Astrocyte (in vitro differentiated cells and primary cell): ENCODE results near the gene SCGB1C1. TPM values are rescaled to one million over a fixed set of nuclear protein-coding genes. Genes with fewer than 3 reads are reported as not detected.
"Not testable (repeated sequence)": the region's sequence is repeated elsewhere in the genome, so short reads cannot be mapped to it uniquely, and the experiment has no call there.

Experiments
- DNase-seq: peaks from one replicate; pipeline ENCODE4 v3.0.0-alpha.2; 2010; ENCODE audit warnings: low read depth
- FAIRE-seq: peaks from 2 replicates; lab custom pipeline; 2011; peaks lifted over from hg19 to GRCh38; lab: Jason Lieb, UNC
- H2AFZ ChIP-seq: 2 replicates; pipeline ENCODE4 v1.6.0; 2012; ENCODE audit warnings: low read depth, low read length, inconsistent platforms
- H3K27ac ChIP-seq: 2 replicates; pipeline ENCODE4 v1.5.1; 2011; ENCODE audit warnings: low read depth, low read length, inconsistent platforms
- H3K27me3 ChIP-seq: 2 replicates; pipeline ENCODE4 v1.6.0; 2011; ENCODE audit warnings: low read length, inconsistent platforms; ENCODE audit not compliant: insufficient read depth
- H3K36me3 ChIP-seq: 2 replicates; pipeline ENCODE4 v1.5.1; 2011; ENCODE audit warnings: low read length, inconsistent platforms; ENCODE audit not compliant: insufficient read depth
- H3K4me1 ChIP-seq: 2 replicates; pipeline ENCODE4 v1.5.1; 2011; ENCODE audit warnings: low read length, inconsistent platforms; ENCODE audit not compliant: insufficient read depth
- H3K4me2 ChIP-seq: 2 replicates; pipeline ENCODE4 v1.6.0; 2012; ENCODE audit warnings: low read length, inconsistent platforms
- H3K4me3 ChIP-seq: 2 replicates; pipeline ENCODE4 v1.5.1; 2011; ENCODE audit warnings: low read depth, mild to moderate bottlenecking, low read length, inconsistent platforms; ENCODE audit not compliant: insufficient read depth
- H3K79me2 ChIP-seq: 2 replicates; pipeline ENCODE4 v1.6.0; 2012; ENCODE audit warnings: mild to moderate bottlenecking, low read length, inconsistent platforms; ENCODE audit not compliant: insufficient read depth
- H3K9ac ChIP-seq: 2 replicates; pipeline ENCODE4 v1.6.0; 2012; ENCODE audit warnings: mild to moderate bottlenecking, low read length, inconsistent platforms
- H3K9me3 ChIP-seq: 2 replicates; pipeline ENCODE4 v1.5.1; 2012; ENCODE audit warnings: low read depth, mild to moderate bottlenecking, low read length, inconsistent platforms; ENCODE audit not compliant: insufficient read depth
- H4K20me1 ChIP-seq: 2 replicates; pipeline ENCODE4 v1.6.0; 2012; ENCODE audit warnings: low read length, inconsistent platforms; ENCODE audit not compliant: insufficient read depth
- H3K27ac Mint-ChIP-seq: one replicate; pipeline ENCODE4 v1.8.0; 2021; ENCODE audit warnings: mild to moderate bottlenecking, mixed read lengths; ENCODE audit not compliant: unreplicated experiment
- H3K27me3 Mint-ChIP-seq: one replicate; pipeline ENCODE4 v1.8.0; 2021; ENCODE audit warnings: low read depth, mixed read lengths; ENCODE audit not compliant: unreplicated experiment
- H3K36me3 Mint-ChIP-seq: one replicate; pipeline ENCODE4 v1.8.0; 2021; ENCODE audit warnings: low read depth, mixed read lengths; ENCODE audit not compliant: unreplicated experiment
- H3K4me1 Mint-ChIP-seq: one replicate; pipeline ENCODE4 v1.8.0; 2021; ENCODE audit warnings: low read depth, mixed read lengths; ENCODE audit not compliant: unreplicated experiment
- H3K4me3 Mint-ChIP-seq: one replicate; pipeline ENCODE4 v1.8.0; 2021; ENCODE audit warnings: mild to moderate bottlenecking, moderate library complexity, mixed read lengths; ENCODE audit not compliant: unreplicated experiment
- H3K9me3 Mint-ChIP-seq: one replicate; pipeline ENCODE4 v1.8.0; 2021; ENCODE audit warnings: mild to moderate bottlenecking, mixed read lengths; ENCODE audit not compliant: unreplicated experiment
- EZH2 ChIP-seq: IDR thresholded peaks from 2 replicates; pipeline ENCODE4 v1.6.1; 2012; ENCODE audit warnings: mild to moderate bottlenecking, low read length, inconsistent platforms; ENCODE audit not compliant: insufficient read depth
- total RNA-seq: library from RNA; stranded (reverse); gene quantifications from 2 replicates; pipeline ENCODE4 v1.2.1, GENCODE V29; 2021
- TF ChIP-seq, protein P1 (sequence below): IDR thresholded peaks from 2 replicates; pipeline ENCODE4 v1.5.1; 2011; ENCODE audit warnings: low read depth, mild to moderate bottlenecking, inconsistent platforms, low read length, moderate library complexity; ENCODE audit not compliant: insufficient read depth

SCGB1C1 gene
- total RNA-seq, 1 donor from 2014 or later = not detected

DNA sequence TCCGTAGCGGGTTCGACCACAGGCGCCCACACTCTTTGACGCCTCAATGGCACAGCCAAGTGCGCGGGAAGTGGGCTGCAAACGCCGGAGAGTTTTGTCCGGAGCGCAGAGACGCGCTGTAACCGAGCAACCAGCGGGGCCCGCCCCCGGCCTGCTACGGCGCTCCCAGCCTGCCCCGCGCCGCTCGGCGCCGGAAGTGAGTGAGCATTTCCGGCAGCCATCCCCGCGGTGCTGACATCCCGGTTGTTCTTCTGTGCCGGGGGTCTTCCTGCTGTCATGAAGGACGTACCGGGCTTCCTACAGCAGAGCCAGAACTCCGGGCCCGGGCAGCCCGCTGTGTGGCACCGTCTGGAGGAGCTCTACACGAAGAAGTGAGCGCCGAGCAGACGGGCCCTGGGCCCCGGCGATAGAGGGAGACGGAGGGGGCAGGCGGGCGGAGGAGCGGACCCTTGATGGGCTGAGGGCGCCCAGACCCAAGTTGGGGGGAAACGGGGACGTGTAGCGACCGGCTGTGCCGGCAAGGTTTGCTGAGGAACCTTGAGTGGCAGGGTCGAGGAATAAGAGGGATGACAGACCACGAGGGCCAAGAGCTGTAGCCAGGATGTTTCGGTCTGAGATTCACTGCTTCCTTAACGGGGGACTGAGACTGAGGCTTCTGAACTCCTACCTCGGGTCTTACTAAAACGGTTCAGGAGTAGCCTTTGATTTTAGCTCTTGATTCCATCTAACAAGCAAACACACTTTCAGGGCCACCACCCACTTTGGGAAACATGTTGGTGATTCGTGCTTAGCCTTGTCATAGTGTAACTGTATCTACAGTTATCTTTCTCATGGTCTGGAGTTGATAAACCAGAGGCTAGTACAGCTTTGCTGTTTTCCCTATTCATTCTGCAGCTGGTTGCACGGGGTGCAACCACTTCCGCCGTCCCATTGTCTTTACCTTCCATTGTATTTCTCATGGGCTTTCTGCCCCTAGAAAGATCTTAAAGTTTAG lies 44.2 kb downstream of the SCGB1C1 start, which contains the start of gene PSMD13:
Gene PSMD13, plus strand, starts transcription at position 203 of the 994 bp plus-strand sequence. Its CDS starts 74 bp downstream, at position 277.
- Histone ChIP-seq H3K27ac (peak within 1 kb of the TSS; percentile 84), H3K79me2 (peaks cover 57% of the 10 kb centered on the region), H3K4me2 (peak within 1 kb of the TSS; percentile 96), H3K4me3 (peak within 1 kb of the TSS; percentile 95), H3K36me3 (peaks cover 5% of the 10 kb centered on the region), H3K27me3 (no peaks in the 10 kb centered on the region), H3K9ac (peak within 1 kb of the TSS; percentile 97), H4K20me1 (peaks cover 40% of the 10 kb centered on the region), H2AFZ (peak within 1 kb of the TSS; percentile 86), H3K9me3 (no peaks in the 10 kb centered on the region), H3K4me1 (peaks cover 3% of the 10 kb centered on the region)
- DNase-seq = peak; percentile 70
- peak within 1 kb of the TSS; percentile 95 for H3K4me3 Mint-ChIP-seq
- H3K27me3 Mint-ChIP-seq = no peaks in the 10 kb centered on the region
- H3K36me3 Mint-ChIP-seq = peaks cover 7% of the 10 kb centered on the region
- peak within 1 kb of the TSS; percentile 97 for H3K27ac Mint-ChIP-seq
- TF ChIP-seq, protein P1, sequence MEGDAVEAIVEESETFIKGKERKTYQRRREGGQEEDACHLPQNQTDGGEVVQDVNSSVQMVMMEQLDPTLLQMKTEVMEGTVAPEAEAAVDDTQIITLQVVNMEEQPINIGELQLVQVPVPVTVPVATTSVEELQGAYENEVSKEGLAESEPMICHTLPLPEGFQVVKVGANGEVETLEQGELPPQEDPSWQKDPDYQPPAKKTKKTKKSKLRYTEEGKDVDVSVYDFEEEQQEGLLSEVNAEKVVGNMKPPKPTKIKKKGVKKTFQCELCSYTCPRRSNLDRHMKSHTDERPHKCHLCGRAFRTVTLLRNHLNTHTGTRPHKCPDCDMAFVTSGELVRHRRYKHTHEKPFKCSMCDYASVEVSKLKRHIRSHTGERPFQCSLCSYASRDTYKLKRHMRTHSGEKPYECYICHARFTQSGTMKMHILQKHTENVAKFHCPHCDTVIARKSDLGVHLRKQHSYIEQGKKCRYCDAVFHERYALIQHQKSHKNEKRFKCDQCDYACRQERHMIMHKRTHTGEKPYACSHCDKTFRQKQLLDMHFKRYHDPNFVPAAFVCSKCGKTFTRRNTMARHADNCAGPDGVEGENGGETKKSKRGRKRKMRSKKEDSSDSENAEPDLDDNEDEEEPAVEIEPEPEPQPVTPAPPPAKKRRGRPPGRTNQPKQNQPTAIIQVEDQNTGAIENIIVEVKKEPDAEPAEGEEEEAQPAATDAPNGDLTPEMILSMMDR = no peak
- TF ChIP-seq EZH2 = no peak
- no peak for FAIRE-seq
- peaks cover 11% of the 10 kb centered on the region for H3K4me1 Mint-ChIP-seq
- no peaks in the 10 kb centered on the region for H3K9me3 Mint-ChIP-seq

GRCh38 chr11:238346-238745 lies 45.5 kb downstream of the SCGB1C1 start:
- not testable (repeated sequence) for H3K27ac ChIP-seq, H3K36me3 ChIP-seq, H3K27ac Mint-ChIP-seq, H3K4me3 ChIP-seq, DNase-seq, H3K36me3 Mint-ChIP-seq, FAIRE-seq, H3K9me3 Mint-ChIP-seq, H3K4me1 ChIP-seq, H3K9me3 ChIP-seq, H3K27me3 ChIP-seq, H3K27me3 Mint-ChIP-seq, H2AFZ ChIP-seq
- peaks cover 64% of the 10 kb centered on the region for H3K79me2 ChIP-seq
- peak overlapping the region; percentile 96 for H3K4me2 ChIP-seq
- peaks cover 40% of the 10 kb centered on the region for H4K20me1 ChIP-seq
- H3K4me3 Mint-ChIP-seq = peak overlapping the region; percentile 95
- H3K4me1 Mint-ChIP-seq = peaks cover 11% of the 10 kb centered on the region
- H3K9ac ChIP-seq = peak overlapping the region; percentile 97

GRCh38 chr11:240315-240714 lies 47.4 kb downstream of the SCGB1C1 start:
- Mint-ChIP-seq H3K4me3 (no peak overlapping the region), H3K27ac (no peak overlapping the region), H3K27me3 (no peaks in the 10 kb centered on the region), H3K4me1 (peaks cover 11% of the 10 kb centered on the region), H3K9me3 (no peaks in the 10 kb centered on the region), H3K36me3 (peaks cover 10% of the 10 kb centered on the region)
- TF ChIP-seq, protein P1 = no peak
- TF ChIP-seq EZH2 = no peak
- Histone ChIP-seq H3K27ac (no peak overlapping the region), H3K4me3 (no peak overlapping the region), H3K4me2 (no peak overlapping the region), H3K9me3 (no peaks in the 10 kb centered on the region), H4K20me1 (peaks cover 53% of the 10 kb centered on the region), H3K79me2 (peaks cover 65% of the 10 kb centered on the region), H3K36me3 (peaks cover 25% of the 10 kb centered on the region), H2AFZ (no peak overlapping the region), H3K4me1 (peaks cover 3% of the 10 kb centered on the region), H3K9ac (no peak overlapping the region), H3K27me3 (no peaks in the 10 kb centered on the region)
- no peak for FAIRE-seq
- no peak for DNase-seq
